NCI-H510A treated with DMSO at 0.1 percent for 48 hours (cell line): ENCODE data around the gene IZUMO1.

Experiments used
- DNase-seq: peaks from one replicate; lab custom pipeline; 2025; lab: John Stamatoyannopoulos, UW

Gene IZUMO1

DNA sequence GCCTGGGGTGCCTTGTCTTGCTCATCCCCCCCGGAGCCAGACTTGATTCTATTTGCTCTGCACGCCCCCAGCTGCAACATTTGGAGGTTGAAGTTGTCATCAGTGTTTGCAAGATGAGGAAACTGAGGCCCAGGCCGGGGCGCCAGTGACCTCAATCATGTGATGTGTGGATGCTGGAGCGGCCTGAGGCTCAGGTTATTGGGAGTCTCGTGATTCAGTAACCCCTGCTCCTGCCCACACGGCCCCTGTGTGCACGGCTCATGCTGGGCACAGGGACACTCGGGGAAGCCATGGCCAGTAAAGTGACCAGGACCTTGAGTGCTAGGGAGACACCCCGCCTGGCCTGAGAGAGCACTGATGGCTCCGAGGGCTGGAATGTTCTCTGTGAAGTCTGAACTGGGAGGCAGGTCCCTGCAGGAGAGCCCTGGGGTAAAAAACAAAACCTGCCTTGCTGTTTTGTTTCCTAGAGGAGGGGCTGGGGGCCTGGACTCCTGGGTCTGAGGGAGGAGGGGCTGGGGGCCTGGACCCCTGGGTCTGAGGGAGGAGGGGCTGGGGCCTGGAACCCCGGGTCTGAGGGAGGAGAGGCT, 10.5 kb upstream of the IZUMO1 start:
- DNase-seq: no peak

DNA sequence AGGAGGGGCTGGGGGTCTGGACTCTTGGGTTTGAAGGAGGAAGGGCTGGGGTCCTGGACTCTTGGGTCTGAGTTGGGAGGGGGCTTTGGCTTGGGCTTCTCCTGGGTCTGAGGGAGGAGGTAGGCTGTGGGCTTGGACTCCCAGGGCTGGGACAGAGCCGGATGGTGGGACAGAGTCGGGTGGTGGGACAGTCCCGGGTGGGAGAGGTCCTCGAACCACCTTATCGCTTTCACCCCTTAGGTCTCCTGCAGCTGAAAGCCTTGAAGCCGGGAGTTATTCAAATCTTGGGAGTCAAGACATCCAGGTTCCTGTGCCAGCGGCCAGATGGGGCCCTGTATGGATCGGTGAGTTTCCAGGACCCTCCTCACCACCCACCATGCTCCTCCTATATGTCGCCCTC, 10.0 kb upstream of the IZUMO1 start:
- no peak for DNase-seq

DNA sequence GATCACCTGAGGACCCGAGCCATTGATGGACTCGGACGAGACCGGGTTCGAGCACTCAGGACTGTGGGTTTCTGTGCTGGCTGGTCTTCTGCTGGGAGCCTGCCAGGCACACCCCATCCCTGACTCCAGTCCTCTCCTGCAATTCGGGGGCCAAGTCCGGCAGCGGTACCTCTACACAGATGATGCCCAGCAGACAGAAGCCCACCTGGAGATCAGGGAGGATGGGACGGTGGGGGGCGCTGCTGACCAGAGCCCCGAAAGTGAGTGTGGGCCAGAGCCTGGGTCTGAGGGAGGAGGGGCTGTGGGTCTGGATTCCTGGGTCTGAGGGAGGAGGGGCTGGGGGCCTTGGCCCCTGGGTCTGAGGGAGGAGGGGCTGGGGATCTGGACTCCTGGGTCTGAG, 9.5 kb upstream of the IZUMO1 start:
- no peak for DNase-seq

DNA sequence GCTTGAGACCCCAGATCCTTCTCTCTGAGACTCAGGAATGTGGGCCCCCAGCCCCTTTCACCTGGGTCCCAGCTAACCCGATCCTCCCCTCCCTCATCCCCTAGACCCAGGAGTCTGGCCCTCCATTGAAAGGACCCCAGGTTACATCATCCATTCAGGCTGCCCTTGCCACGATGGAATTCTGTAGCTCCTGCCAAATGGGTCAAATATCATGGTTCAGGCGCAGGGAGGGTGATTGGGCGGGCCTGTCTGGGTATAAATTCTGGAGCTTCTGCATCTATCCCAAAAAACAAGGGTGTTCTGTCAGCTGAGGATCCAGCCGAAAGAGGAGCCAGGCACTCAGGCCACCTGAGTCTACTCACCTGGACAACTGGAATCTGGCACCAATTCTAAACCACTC, 9.1 kb upstream of the IZUMO1 start:
- no peak for DNase-seq

DNA sequence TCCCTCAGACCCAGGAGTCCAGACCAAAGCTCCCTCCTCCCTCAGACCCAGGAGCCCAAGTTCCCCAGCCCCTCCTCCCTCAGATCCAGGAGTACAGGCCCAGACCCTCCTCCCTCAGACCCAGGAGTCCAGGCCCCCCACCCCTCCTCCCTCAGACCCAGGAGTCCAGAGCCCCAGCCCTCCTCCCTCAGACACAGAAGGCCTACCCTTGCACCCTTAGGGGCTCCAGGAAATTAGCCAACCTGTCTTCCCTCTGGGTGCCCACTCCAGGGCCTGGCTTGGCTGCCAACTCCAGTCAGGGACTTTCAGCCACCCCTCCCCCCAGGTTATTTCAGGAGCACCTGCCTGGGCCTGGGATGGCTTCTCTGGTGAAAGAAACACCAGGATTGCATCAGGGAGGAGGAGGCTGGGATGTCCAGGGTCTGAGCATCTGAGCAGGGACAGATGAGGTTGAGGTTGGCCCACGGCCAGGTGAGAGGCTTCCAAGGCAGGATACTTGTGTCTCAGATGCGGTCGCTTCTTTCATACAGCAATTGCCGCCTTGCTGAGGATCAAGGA, 8.5 kb upstream of the IZUMO1 start, which contains the start of gene FGF21:
FGF21 (plus strand) TSS at position 441 of the 558 bp plus-strand sequence. CDS start 713 bp downstream, outside the sequence.
- peak; percentile 41 for DNase-seq

DNA sequence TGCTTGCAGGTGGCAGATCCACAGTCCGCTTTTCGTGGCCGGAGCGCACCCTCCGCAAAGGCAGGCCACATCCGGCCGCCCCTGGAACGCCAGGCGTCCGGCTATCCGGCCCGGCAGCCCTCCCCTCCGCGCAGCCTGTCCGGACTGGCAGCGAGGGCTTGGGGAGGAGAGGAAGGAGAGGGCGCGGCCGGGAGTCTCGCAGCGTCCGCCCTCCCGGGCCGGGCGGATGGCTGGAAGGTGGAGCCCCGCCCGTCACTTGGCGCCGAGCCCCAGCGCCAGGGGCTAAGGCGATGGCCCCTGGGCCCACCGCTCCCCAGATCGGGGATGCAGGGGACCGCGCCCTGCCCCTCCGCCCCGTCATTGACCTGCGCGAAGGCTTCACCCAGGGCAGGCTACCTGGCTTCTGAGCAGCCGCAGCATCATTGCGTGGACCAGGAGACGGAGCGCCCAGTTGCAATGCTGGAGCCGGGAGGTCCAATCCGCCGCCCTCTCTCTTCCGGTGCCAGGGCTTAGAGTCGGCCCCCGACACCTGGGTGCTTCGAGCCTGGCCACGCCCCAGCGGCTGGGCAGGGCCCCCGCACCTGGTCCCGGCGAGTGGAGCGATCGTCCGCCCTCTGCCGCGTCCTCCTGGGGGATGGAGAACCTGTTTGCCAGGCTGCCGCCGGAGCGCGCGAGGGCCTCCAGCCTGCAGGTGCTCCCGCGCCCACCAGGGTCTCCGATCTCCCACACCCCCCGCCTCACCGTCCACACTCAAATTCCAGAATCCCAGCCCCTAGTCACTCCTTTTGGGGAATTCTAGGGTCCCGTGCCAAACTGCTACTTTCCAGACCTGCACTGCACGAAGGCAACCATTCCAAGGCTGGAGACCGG, 6.0 kb upstream of the IZUMO1 start, which contains the start of gene FUT1:
FUT1 (minus strand) TSS at position 146 of the 870 bp plus-strand sequence. CDS start 1,360 bp downstream, outside the sequence.
- peak; percentile 94 for DNase-seq

DNA sequence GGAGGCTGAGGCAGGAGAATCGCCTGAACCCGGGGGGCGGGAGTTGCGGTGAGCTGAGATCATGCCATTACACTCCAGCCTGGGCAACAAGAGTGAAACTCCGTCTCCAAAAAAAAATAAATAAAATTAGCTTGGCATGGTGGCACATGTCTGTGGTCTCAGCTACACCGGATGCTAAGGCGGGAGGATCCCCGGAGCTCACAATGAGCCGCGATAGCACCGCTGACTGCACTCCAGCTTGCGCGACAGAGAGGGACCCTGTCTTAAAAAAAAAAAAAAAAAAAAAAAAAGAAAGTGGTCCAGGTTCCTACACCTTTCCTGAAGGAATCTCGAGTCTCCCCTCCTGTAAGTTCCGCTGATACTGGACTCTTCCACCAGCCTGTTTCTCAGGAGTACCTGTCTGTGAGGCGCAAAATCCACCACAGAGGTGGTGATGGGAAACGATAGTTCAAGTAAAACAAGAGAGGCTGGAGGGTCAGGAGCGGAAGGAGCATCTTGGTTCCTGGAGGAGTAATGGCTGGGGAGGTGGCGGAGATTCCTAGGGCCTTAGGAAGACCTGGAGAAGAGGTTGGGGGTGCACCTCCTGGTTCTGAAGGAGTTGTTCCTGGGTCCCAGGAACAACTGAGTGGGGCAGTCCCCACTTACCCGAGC, 5.3 kb upstream of the IZUMO1 start:
- no peak for DNase-seq

DNA sequence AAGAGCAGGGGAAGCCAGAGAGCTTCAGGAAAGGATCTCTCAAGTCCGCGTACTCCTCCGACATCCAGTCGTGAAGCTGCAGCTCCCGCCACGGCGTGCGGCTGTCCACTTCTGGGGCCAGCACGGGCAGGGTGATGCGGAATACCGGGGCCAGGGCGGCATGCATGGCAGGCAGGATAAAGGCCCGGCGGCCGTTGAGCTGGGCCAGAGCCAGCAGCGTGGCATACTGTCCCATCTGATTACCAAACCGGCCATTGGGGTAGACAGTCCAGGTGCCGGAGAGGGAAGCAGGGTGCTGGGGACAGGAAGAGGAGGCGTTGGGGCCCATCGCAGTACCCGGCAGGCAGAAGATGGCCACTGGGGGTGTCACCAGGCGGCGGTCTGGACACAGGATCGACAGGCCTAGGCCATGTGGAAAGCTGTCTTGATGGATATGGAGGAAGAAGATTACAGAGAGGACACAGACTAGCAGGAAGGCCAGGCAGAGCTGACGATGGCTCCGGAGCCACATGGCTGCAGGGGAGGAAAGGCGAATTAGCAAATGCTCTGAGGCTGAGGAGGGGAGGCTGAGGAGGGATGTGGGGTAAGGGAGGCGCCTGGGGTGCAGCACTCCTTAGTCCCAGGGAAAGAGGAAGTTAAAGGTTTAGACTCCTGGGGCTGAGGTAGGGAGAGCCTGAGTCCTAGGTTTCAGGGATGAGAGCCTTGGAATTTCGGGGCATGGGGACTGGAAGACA, 4.2 kb upstream of the IZUMO1 start:
- DNase-seq: no peak

DNA sequence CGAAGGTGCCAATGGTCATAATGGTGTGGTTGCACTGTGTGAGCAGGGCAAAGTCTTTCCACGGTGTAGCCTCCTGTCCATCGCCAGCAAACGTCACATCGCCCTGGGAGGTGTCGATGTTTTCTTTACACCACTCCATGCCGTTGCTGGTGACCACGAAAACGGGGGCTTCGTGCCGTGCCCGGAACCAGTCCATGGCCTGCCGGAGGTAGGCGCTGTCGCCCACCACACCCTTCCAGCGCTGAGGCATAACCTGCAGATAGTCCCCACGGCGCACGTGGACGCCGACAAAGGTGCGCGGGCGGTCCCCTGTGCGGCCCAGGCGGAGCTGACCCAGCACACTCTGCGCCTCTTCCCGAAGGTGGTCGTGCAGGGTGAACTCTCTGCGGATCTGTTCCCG, 3.6 kb upstream of the IZUMO1 start:
- DNase-seq: no peak

DNA sequence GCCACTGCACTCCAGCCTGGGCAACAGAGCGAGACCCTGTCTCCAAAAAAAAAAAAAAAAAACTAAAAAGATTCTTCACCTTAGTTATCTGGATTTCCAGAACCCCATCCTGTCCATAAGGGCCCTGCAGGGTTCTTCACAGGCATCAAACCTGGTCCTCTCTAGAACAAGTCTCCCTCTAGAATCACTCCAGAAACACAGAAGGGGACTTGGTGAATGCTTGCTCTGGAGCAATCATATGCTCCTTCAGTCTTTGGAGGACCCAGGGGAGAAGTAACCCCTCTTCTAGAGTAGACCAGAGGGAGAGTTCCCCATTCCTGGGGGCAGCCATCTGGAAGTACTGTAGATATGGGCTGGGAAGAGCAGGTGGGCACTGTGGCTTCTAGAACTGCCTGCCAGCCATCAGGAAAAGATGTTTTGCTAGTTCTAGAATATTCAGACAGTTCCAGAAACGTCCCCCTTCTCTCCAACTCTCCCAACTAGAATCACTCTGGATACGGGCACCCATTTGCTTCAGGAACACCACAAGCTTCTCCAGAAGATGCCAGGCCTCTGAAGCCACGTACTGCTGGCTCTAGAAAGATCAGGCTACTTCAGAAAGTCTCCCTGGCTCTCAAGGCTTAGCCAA, 3.0 kb upstream of the IZUMO1 start:
- DNase-seq: no peak

DNA sequence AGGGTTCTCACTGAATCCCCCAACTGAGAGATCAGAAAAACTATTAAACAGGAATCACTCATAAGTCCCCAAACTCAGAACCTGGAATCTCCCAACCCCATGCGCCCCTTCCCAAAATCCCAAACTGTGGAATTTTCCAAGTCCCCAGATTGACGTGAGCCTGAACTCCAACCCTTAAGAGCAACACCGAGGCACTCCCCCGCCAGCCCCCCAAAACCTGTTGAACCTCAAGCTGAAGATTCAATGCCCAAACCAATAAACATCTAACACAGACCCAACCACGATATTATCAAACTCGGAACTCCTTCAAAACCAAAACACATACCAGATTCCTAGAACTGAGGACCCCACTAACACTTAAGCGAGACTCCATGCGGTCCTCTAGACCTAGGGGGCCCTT, 599 bp downstream of the IZUMO1 start:
- no peak for DNase-seq

DNA sequence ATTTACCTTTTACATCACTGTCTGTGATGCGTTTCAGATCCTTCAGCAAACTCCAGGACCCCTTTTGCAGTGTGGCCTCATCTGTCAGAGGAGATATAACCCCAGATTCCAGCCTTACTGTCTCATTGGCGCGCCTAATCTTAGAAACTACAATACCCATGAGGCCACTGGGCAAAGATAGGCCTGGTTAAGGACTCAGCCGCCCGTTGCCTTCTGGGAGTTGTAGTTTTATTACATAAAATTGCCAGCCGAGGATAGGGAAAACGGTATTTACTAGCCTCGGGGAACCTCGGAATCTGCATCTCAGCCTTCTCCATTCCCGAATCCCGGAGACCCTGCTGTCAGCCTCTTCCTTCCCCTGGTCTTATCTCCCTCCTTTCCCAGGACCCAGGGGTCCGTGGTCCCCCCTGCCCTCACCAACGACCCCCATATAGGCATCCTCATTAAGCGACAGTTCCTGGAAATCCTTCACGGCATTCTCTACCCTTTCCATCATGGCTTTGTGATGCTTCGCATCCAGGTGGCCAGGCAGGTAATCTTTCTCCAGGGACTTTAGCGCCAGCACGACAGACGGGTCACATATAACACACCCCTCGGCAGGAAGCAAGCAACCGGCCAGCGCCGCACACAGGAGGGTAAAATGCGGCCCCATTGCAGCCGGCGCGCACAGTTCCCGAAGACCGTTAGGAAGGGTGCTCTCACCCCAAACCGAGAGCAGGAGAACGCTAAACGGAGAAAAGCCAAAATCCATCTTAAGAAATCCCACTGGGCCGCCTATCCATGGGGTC, 1.3 kb downstream of the IZUMO1 start:
- peak; percentile 46 for DNase-seq

DNA sequence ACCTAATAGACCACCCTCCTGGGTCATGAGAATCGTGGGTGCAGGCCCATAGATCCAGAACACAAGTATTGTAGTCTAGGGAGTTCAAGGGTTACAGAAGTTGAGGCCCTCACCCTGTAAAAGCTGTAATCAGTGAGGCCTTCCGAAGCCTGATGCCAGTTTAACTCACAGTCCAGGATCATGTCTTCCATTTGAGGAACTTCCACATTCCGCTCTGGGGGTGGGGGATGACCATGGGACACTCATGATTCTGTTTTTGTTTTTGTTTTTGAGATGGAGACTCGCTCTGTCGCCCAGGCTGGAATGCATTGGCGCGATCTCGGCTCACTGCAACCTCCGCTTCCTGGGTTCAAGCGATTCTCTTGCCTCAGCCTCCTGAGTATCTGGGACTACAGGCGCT, 4.6 kb downstream of the IZUMO1 start:
- DNase-seq: no peak

DNA sequence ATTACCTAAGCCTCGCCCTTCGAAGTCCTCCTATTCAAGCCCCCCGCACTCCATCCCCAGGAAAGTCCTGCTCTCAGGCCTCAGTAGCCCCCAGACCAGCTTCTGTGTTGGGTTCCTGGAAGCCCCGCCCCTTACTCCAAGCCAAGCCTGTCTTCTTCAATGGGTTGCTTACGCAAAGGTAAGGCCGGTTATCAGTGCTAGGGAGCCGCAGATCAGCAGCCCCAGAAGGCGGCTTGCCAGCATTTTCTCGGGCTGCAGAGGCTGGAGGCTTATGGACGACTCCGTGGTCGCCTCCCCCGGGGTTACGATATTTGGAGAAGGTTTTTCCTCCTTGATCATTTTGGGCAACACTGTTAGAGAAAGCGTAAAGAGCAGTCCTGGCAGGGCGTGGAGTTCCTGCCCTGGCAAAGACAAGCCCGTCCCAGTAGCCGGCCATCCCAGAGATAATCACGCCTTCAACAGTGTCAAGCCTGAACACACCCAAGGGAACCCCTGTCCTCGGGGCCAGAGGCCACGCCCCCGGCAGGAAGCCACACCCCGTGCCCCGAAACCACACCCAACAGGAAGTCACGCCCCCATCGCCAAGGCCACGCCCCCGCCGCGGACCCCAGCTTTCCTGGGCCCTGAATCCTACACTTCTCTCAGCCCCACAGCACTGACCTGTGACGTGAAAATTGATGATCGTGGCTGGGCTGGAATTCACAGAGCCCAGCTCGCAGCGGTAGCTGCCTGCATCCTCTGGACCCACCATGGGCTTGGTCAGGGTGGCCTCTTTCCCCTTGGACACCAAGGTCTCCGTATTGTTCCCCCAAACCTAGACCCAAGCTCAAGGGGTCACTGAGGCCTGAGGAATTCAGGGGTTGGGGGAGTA, 5.3 kb downstream of the IZUMO1 start:
- DNase-seq: no peak

DNA sequence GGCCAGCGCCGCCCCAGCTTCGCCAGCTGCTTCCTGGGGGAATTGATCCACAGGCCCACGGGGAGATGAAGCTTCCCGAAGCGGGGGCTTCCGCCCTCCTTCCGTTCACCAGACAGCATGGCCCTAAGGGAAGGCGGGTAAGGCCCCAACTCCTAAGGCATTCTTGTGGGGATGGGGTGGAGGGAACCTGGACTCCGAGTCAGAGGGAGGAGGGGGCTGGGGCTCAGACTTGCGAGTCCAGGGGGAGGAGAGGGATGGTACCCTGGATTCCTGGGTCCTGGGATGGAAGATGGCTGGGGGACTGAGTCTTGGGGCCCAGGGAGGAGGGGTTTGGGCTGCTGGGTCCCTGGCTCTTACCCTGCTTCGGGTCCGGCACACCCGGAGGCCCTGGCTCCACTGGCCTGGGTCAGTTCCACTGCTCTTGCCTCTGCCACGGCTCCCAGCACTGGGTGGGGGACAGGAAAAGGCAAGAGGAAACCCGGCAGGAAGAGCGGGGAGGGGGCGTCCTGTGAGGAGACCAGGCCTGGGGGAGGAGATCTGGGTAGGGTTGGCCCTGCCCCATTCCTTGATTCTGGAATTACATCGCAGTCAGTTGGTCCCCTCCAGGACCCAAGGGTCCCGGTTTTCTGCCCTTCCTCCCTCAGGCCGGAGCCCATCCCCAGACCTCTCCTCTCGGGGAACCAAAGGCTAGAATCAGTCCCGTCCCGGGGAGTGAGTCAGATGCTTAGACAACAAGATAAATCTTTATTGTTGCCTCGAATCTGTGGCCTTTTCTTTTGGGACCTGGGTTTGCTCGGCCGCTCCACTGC, 6.3 kb downstream of the IZUMO1 start, which contains the start of gene RASIP1:
RASIP1 (minus strand) TSS at position 447 of the 809 bp plus-strand sequence; CDS start at position 119, 328 bp downstream.
- no peak for DNase-seq

DNA sequence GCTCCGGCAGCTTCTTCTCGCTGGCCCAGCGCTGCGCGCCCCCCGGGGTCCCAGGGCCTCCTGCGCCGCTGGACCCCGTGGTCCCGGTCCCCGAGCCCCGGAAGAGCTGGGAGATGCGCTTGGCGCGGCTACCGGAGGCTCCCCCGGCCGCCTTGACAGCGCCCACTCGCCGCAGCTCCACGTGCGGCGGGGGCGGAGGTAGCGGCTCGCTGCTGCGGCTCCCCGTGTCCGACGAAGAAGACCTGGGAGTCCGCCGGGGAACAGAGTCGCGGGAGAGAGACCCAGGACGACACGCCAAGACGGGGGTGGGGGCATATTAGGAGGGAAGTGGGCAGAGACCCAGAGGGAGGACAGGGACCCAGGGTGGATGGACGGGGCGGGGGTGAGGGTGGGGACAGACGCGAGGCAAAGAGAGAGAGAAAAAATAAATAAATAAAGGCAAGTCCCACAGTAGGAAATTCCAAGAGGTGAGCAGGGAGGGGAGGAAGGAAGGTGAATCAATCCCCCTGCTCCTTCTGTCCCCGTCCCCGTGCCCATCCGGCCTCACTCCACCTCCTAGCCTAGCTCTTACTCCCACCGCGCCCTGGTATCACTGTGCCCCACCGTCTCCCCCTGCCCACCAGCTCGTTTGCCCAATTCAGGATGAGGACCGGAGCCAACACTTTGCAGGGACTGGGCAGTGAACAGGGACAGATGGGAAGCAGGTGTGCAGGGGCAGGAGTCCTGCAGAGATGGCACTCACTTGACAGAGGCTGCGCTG, 7.1 kb downstream of the IZUMO1 start:
- peak; percentile 37 for DNase-seq

DNA sequence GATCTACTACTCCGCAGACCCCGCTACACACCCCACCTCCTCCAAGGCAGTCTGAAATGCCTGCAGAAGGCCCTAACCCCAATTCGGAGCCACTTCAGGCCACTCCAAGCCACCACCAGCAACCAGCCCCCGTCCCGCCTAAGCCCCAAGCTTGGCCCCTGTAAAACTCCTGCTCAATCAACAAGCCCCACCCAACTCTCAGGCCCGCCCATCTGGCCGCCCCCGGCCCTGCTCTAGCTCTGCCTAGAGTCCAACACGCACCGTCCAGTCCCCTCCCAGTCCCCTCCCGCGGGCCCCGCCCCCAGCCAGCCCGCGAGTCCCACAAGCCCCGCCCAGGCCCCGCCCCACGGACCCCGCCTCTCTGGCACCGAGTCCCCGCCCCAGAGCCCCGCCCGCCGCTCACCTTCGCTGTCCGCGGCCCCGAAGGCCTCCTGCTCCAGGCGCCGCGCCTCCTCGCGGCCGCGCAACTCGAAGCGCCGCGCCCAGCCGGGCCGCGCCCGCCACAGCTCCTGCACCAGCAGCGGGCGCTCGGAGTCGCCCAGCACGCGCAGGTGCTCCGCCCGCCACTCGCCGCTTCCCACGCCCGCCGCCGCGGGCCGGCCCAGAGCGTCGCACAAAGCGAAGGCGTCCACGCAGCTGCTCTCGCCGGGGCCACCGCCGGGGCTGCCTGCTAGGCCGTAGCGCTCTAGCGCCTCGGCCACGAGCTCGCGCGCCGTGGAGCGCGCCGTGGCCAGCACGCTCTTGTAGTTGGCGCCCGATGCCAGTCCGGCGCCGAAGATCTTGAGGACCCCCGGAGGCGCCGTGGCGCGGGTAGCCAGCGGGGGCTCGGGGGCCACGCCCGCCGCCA, 7.9 kb downstream of the IZUMO1 start:
- DNase-seq: peak; percentile 81
